Activated T-cell treated with anti-CD3 and anti-CD28 coated beads for 1 hour (primary cell): ENCODE measurements around the gene FAM131B.

ENCODE experiments used
- DNase-seq: peaks from one replicate; pipeline ENCODE4 v3.0.0-alpha.2; 2020; ENCODE audit warnings: low read depth

Gene FAM131B

GRCh38 chr7:143322760-143323633, 39.5 kb downstream of the FAM131B start:
- DNase-seq, result no peak

GRCh38 chr7:143321734-143322133, 40.8 kb downstream of the FAM131B start:
- DNase-seq, result no peak

- DNase-seq, result no peak
These were observed 41.3 kb downstream of the FAM131B start for GRCh38 chr7:143321242-143321641.

- no peak for DNase-seq
These were observed 41.9 kb downstream of the FAM131B start for GRCh38 chr7:143320620-143321019.

GRCh38 chr7:143318661-143319060, 43.9 kb downstream of the FAM131B start:
- DNase-seq, result no peak

- no peak for DNase-seq
These were observed 46.0 kb downstream of the FAM131B start for GRCh38 chr7:143316492-143316891.

GRCh38 chr7:143315776-143316175, 46.7 kb downstream of the FAM131B start, which contains the start of gene CLCN1:
TSS of gene CLCN1 (plus strand) at chr7:143316111. CDS start at chr7:143316213, 102 bp downstream.
- no peak for DNase-seq

GRCh38 chr7:143314127-143314526, 48.4 kb downstream of the FAM131B start:
- DNase-seq, result no peak

GRCh38 chr7:143308632-143309031, 53.9 kb downstream of the FAM131B start:
- DNase-seq, result no peak

- DNase-seq, result peak; percentile 73
These were observed 57.0 kb downstream of the FAM131B start for GRCh38 chr7:143305423-143306070.

- no peak for DNase-seq
These were observed 57.6 kb downstream of the FAM131B start for GRCh38 chr7:143304938-143305337.

GRCh38 chr7:143303733-143304132, 58.8 kb downstream of the FAM131B start:
- DNase-seq, result no peak
